Glomerular endothelial cell (primary cell): ENCODE measurements around the gene APOA1. TPM values are rescaled to one million over a fixed set of nuclear protein-coding genes. Genes with fewer than 3 reads are reported as not detected.
"Not testable (repeated sequence)": the region's sequence is repeated elsewhere in the genome, so short reads cannot be mapped to it uniquely, and the experiment has no call there.

Experiments used
- DNase-seq: peaks from one replicate; pipeline ENCODE4 v3.0.0-alpha.2; 2011; ENCODE audit warnings: low read depth, low spot score; ENCODE audit errors: extremely low read depth
- total RNA-seq: library from RNA; depleted of rRNA; stranded (reverse); fragments of >200 nt; gene quantifications from 2 replicates; pipeline ENCODE4 v1.2.3, GENCODE V29; 2015

The APOA1 gene
- total RNA-seq, 1 donor from 2014 or later = not detected

GRCh38 chr11:116835042-116835772 lies 2.2 kb downstream of the APOA1 start:
- no peak for DNase-seq

- not testable (repeated sequence) for DNase-seq
Measured at GRCh38 chr11:116834535-116835041, 2.8 kb downstream of the APOA1 start.

GRCh38 chr11:116833816-116834534 lies 3.4 kb downstream of the APOA1 start:
- no peak for DNase-seq

GRCh38 chr11:116833491-116833815 lies 4.0 kb downstream of the APOA1 start:
- no peak for DNase-seq

DNA sequence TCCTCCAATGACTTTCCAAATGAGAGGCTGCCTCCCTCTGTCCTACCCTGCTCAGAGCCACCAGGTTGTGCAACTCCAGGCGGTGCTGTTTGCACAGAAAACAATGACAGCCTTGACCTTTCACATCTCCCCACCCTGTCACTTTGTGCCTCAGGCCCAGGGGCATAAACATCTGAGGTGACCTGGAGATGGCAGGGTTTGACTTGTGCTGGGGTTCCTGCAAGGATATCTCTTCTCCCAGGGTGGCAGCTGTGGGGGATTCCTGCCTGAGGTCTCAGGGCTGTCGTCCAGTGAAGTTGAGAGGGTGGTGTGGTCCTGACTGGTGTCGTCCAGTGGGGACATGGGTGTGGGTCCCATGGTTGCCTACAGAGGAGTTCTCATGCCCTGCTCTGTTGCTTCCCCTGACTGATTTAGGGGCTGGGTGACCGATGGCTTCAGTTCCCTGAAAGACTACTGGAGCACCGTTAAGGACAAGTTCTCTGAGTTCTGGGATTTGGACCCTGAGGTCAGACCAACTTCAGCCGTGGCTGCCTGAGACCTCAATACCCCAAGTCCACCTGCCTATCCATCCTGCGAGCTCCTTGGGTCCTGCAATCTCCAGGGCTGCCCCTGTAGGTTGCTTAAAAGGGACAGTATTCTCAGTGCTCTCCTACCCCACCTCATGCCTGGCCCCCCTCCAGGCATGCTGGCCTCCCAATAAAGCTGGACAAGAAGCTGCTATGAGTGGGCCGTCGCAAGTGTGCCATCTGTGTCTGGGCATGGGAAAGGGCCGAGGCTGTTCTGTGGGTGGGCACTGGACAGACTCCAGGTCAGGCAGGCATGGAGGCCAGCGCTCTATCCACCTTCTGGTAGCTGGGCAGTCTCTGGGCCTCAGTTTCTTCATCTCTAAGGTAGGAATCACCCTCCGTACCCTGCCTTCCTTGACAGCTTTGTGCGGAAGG lies 4.8 kb downstream of the APOA1 start:
- no peak for DNase-seq

DNA sequence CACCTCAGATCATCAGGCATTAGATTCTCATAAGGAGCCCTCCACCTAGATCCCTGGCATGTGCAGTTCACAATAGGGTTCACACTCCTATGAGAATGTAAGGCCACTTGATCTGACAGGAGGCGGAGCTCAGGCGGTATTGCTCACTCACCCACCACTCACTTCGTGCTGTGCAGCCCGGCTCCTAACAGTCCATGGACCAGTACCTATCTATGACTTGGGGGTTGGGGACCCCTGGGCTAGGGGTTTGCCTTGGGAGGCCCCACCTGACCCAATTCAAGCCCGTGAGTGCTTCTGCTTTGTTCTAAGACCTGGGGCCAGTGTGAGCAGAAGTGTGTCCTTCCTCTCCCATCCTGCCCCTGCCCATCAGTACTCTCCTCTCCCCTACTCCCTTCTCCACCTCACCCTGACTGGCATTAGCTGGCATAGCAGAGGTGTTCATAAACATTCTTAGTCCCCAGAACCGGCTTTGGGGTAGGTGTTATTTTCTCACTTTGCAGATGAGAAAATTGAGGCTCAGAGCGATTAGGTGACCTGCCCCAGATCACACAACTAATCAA lies 5.6 kb downstream of the APOA1 start:
- no peak for DNase-seq

GRCh38 chr11:116830184-116830912 lies 7.1 kb downstream of the APOA1 start:
- no peak for DNase-seq

DNA sequence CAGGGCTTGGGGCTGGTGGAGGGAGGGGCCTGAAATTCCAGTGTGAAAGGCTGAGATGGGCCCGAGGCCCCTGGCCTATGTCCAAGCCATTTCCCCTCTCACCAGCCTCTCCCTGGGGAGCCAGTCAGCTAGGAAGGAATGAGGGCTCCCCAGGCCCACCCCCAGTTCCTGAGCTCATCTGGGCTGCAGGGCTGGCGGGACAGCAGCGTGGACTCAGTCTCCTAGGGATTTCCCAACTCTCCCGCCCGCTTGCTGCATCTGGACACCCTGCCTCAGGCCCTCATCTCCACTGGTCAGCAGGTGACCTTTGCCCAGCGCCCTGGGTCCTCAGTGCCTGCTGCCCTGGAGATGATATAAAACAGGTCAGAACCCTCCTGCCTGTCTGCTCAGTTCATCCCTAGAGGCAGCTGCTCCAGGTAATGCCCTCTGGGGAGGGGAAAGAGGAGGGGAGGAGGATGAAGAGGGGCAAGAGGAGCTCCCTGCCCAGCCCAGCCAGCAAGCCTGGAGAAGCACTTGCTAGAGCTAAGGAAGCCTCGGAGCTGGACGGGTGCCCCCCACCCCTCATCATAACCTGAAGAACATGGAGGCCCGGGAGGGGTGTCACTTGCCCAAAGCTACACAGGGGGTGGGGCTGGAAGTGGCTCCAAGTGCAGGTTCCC lies 7.8 kb downstream of the APOA1 start, which contains the start of gene APOC3:
APOC3 (plus strand) TSS at position 383 of the 659 bp plus-strand sequence. CDS start 676 bp downstream, outside the sequence.
- no peak for DNase-seq

GRCh38 chr11:116828632-116829524 lies 8.5 kb downstream of the APOA1 start:
- no peak for DNase-seq

- DNase-seq = no peak
Measured at GRCh38 chr11:116827461-116827860, 10.0 kb downstream of the APOA1 start.

DNA sequence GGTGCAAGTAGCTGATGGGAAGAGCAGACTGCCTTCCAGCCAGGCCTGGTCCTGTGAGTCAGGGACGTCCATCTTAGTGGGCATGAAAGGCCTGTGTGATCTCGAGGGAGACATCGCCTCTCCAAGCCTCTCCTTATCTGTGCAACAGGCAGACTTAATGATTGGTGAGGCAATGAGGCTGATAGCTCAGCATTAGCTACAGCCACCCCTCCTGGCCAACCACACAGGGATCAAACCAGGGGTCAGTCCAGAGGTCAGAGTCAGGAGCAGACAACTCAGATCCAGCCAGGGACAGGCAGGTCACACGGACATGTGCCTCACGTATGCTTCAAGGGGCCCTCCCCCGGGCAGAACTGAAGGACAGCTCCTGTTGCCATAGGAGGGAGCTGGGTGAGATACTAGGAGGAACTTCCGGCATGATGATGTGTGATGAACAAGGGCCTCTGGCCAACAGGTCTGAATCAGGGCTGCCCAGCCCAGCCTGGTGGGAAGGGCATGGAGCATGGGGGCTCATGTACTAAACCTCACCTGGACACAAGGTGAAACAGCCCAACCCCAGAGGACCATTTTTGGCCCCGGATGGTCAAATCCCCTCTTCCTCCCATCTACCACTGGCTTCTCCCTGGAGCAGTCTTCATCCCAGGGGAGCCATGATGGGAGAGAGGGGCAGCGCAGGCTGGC lies 10.5 kb downstream of the APOA1 start:
- DNase-seq = no peak

- no peak for DNase-seq
Measured at GRCh38 chr11:116825854-116826750, 11.3 kb downstream of the APOA1 start.

DNA sequence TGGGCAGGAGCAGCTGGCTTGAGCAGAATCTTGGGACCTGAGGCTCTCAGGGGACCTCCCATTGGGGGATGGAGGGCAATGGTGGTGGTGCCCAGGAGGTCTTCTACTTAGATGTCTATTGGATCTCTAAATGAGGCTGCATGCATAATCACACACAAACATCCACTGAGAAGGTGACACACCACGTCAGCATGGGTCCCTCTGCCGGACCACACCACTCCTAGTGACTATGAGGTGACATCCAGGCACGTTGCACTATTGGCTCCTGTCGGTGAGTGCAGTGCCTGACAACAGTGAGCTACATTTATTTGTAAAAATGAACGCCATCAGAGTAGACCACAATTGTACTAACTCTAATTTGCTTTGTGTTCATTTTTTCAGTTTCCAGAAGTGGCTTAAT lies 12.0 kb downstream of the APOA1 start:
- no peak for DNase-seq

- no peak for DNase-seq
Measured at GRCh38 chr11:116823031-116823843, 14.2 kb downstream of the APOA1 start, which contains the start of gene APOA4. APOA4 (minus strand) TSS chr11:116823304; CDS start chr11:116823191, 113 bp downstream.

DNA sequence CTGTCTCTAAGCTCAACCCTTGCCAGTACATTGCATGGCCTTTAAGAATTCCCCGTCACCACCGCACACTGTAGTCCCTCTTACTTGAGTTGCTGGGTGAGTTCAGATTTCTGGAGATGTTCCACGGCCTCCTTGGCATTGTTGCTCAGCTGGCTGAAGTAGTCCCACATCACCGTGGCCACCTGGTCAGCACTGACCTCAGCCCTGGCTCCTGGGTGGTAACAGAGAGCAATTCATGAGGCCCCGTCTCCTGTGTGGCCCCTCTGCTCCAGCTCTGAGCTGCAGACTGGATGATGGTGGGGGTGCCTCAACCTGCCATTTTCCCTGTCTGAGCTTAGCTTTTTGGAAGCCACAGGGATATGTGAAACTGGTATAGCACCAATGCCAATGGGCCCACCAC lies 14.8 kb downstream of the APOA1 start:
- no peak for DNase-seq
